ENCODE data around the gene PDE4C.

PDE4C gene

GRCh38 chr19:18197306-18197705, 28.9 kb downstream of the PDE4C start:
- no peak for DNase-seq

GRCh38 chr19:18196511-18196845, 29.8 kb downstream of the PDE4C start:
- no peak for DNase-seq

DNA sequence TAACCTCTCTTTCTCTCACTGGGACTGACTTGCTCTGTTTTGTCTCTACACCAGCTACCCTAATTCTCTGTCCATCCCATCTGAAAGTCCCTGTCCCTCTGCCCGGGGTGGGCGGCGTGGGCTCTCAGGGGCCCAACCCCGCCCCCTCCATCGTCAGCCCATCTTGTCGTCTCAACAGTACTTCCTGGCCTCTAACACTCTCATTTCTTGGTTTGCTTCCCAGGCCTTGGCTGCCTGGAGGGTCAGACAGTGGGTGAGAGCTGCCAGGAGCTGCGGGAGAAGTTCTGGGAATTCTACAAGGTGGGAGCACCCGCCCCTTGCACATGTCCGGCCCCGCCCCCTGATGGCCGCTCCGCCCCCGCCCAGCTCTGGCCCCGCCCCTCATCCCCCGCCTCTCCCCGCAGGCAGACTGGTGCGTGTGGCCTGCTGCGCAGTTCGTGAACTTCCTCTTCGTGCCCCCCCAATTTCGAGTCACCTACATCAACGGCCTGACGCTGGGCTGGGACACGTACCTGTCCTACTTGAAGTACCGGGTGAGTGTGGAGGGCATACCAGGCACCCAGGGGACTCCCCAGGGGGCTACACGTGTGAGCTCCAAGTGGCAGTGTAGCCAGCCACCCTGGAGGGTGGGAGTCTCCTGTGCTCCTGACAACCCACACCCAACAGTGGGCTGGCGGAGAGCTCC, 31.5 kb downstream of the PDE4C start:
- no peak for DNase-seq

GRCh38 chr19:18194181-18194530, 32.1 kb downstream of the PDE4C start:
- DNase-seq = no peak

DNA sequence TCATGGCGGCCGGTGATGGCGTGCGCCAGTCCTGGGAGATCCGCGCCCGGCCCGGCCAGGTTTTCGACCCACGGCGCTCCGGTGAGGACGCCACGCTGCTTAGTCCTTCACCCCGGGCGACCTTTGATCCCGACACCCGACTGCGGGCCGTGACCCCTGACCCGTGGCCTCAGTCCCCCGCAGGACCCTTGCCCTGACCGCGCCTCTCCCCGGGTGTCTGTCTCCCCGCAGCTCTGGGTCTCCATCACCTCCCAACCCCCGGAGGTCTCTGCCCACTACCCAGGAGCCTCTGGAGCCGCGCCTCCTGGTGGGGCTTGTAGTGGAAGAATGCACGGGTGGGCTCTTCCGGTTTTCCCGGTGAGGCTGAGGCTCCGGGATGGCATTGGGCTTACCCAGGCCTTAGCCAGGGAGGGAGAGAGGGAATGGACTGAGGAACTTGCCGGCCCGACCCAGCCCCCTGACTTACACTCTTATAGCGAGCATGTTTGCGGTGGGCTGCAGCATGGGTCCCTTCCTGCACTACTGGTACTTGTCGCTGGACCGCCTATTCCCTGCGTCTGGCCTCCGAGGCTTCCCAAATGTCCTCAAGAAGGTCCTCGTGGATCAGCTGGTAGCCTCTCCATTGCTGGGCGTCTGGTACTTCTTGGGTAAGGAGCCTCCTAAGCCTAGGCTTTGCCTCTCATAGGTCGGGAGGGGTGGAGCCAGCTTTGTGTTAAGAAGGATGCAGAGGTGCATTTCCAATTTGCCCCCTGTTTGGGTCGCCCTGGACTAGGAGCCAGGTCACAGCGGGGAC, 32.7 kb downstream of the PDE4C start:
- DNase-seq = no peak

GRCh38 chr19:18192673-18193387, 33.4 kb downstream of the PDE4C start, which contains the start of gene MPV17L2:
Gene MPV17L2 (plus strand): TSS chr19:18193218. CDS start chr19:18193282, 64 bp downstream.
- peak; percentile 100 for DNase-seq

- no peak for DNase-seq
Measured at GRCh38 chr19:18191640-18192062, 34.6 kb downstream of the PDE4C start.

DNA sequence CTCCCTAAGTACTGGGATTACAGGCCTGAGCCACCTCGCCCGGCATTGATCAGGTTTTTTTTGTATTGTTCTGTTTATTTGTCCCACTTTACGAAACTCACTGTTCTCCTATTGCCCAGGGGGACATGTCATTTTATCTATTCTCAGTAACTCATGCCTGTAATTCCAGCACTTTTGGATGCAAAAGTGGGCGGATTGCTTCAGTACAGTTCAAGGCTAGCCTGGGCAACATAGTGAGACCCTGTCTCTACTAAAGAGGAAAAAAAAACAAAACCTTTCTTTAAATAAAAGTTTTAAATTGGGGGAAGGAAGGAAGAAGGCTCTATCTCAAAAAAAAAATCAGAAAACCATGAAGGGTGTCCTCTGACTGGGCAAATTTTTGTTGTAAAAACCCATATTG, 36.0 kb downstream of the PDE4C start:
- DNase-seq = no peak

- DNase-seq = no peak
Measured at GRCh38 chr19:18185538-18185937, 40.7 kb downstream of the PDE4C start.

DNA sequence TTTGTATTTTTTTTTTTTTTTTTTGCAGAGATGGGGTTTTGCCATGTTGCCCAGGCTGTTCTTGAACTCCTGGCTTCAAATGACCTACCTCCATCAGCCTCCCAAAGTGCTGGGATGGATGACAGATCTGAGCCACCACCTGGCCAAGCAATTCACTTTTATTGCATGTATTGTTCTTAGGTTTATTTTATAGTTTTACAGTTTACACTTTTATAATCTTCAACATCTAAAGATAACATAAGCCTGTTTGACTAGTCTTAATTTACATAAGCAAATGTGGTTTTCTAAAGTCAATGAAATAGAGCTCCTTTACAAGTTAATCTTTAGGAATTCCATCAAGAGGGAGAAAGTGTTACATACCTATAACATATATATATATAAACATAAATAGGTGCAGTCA, 42.7 kb downstream of the PDE4C start:
- DNase-seq = no peak

DNA sequence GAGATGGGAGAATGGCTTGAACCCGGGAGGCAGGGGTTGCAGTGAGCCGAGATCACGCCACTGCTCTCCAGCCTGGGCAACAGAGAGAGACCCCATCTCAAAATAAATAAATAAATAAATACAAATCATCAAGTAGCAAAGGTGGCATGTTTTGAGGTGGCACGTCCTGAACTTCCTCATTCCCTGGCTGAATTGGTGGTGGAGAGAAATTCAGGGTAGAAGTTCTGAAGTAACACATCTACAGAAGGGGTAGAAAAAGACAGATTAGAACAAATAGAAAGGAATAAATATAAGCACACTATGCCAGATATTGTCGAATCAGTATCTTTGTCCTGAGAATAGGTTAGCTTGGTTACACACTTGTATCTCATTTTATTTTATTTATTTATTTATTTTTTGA, 46.3 kb downstream of the PDE4C start:
- DNase-seq = no peak

DNA sequence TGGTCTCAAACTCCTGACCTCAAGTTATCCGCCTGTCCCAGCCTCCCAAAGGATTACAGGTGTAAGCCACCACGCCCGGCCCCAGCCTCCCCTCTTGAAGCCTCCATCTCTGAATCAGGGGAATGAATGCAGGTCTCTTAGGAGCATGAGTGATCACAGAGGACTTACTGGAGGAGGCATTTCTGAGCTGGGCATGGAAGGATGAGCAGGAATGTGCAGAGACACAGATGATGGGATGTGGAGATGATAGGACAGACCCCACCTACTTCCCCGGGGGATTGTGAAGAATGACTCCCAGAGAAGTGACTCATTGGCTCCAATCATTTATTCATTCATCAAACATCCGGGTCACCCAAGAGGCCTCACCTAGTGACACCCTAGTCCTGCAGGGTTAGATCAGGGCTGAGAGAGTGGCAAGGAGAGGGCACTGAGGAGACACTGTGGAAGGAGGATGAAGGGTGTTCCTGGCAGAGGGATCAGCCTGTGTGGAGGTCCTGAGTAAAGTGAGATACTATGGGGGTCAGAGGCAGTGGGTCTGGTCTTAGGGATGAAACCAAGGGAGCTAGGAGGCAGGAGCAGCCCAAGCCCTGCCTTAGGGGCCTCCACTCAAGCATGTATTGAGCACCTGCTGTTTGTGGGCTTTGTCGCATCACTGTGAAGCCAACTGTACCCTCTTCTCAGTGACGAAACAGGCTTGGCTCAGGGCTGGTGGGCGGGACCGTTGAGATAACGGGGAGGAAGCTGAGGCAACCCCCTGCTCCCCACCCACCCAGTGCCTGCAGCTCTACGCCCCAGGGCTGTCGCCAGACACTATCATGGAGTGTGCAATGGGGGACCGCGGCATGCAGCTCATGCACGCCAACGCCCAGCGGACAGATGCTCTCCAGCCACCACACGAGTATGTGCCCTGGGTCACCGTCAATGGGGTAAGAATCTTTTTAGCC, 49.6 kb downstream of the PDE4C start:
- no peak for DNase-seq

GRCh38 chr19:18174983-18175382, 51.3 kb downstream of the PDE4C start:
- DNase-seq = no peak
